GM23338 (cell line): ENCODE measurements around the gene ADORA1. TPM values are rescaled to one million over a fixed set of nuclear protein-coding genes. Genes with fewer than 3 reads are reported as not detected.

ENCODE experiments used
- ATAC-seq: fragments of 200-7000 bp; cut with Tn5 transposase; 3 replicates; pipeline ENCODE4 v1.9.1; 2020
- DNase-seq: peaks from one replicate; pipeline ENCODE4 v3.0.0-alpha.2; 2015; ENCODE audit warnings: low spot score
- H2AFZ ChIP-seq: fragments of 200-600 bp; sonication (generic); 2 replicates; pipeline ENCODE4 v1.8.0; 2016; ENCODE audit warnings: antibody characterized with exemption, mild to moderate bottlenecking, moderate library complexity
- H3F3A ChIP-seq: fragments of 200-600 bp; sonication (generic); replicated peaks from 2 replicates; pipeline ENCODE4 v1.8.0; 2017; ENCODE audit warnings: antibody characterized with exemption, mixed run types, low read depth
- H3K27ac ChIP-seq: fragments of 200-600 bp; sonication (generic); 2 replicates; pipeline ENCODE4 v1.6.1; 2016; ENCODE audit warnings: low read depth
- H3K27me3 ChIP-seq: fragments of 200-600 bp; sonication (generic); 2 replicates; pipeline ENCODE4 v1.8.0; 2016; ENCODE audit warnings: mild to moderate bottlenecking, mixed run types, moderate library complexity; ENCODE audit not compliant: insufficient read depth
- H3K36me3 ChIP-seq: fragments of 200-600 bp; sonication (generic); 2 replicates; pipeline ENCODE4 v1.8.0; 2016; ENCODE audit warnings: mild to moderate bottlenecking; ENCODE audit not compliant: insufficient read depth
- H3K4me1 ChIP-seq: fragments of 200-600 bp; sonication (generic); 2 replicates; pipeline ENCODE4 v1.8.0; 2016; ENCODE audit warnings: mild to moderate bottlenecking, moderate library complexity; ENCODE audit not compliant: insufficient read depth
- H3K4me2 ChIP-seq: fragments of 200-600 bp; sonication (generic); 2 replicates; pipeline ENCODE4 v1.7.1; 2017; ENCODE audit warnings: mixed run types
- H3K4me3 ChIP-seq: fragments of 200-600 bp; sonication (generic); 2 replicates; pipeline ENCODE4 v1.6.1; 2016; ENCODE audit warnings: mixed run types
- H3K79me2 ChIP-seq: fragments of 200-600 bp; sonication (generic); replicated peaks from 2 replicates; pipeline ENCODE4 v1.8.0; 2017; ENCODE audit warnings: mild to moderate bottlenecking; ENCODE audit not compliant: insufficient read depth
- H3K9me2 ChIP-seq: fragments of 200-600 bp; sonication (generic); 2 replicates; pipeline ENCODE4 v1.8.0; 2017; ENCODE audit not compliant: insufficient read depth
- H4K20me1 ChIP-seq: fragments of 200-600 bp; sonication (generic); replicated peaks from 2 replicates; pipeline ENCODE4 v1.8.0; 2017; ENCODE audit warnings: mild to moderate bottlenecking; ENCODE audit not compliant: insufficient read depth
- H3K27ac Mint-ChIP-seq: 2 replicates; pipeline ENCODE4 v1.8.0; 2020; ENCODE audit warnings: inconsistent platforms, mild to moderate bottlenecking, moderate library complexity, mixed read lengths
- H3K27me3 Mint-ChIP-seq: 3 replicates; pipeline ENCODE4 v1.8.0; 2022; ENCODE audit warnings: low read depth, mild to moderate bottlenecking, moderate library complexity, mixed read lengths, inconsistent platforms; ENCODE audit not compliant: insufficient read depth, poor library complexity
- H3K36me3 Mint-ChIP-seq: 3 replicates; pipeline ENCODE4 v1.8.0; 2021; ENCODE audit warnings: low read depth, mild to moderate bottlenecking, inconsistent platforms, moderate library complexity, mixed read lengths
- H3K4me1 Mint-ChIP-seq: 3 replicates; pipeline ENCODE4 v1.8.0; 2020; ENCODE audit warnings: mild to moderate bottlenecking, inconsistent platforms, mixed read lengths
- H3K4me3 Mint-ChIP-seq: 3 replicates; pipeline ENCODE4 v1.8.0; 2021; ENCODE audit warnings: moderate library complexity, mild to moderate bottlenecking, inconsistent platforms, mixed read lengths
- H3K9me3 Mint-ChIP-seq: 3 replicates; pipeline ENCODE4 v1.8.0; 2020; ENCODE audit warnings: moderate library complexity, mild to moderate bottlenecking, inconsistent platforms, mixed read lengths
- CTCF ChIP-seq, 2 experiments: fragments of 200-600 bp in 1 of 2; sonication (generic) in 1 of 2; conservative IDR thresholded peaks; 2 replicates each; pipeline versions ENCODE4 v1.5.1 to v1.6.1; 2016 to 2017; ENCODE audit warnings: antibody characterized with exemption in 2 of 2, low read depth in 2 of 2, mild to moderate bottlenecking in 2 of 2, moderate library complexity in 1 of 2
- EZH2phosphoT487 ChIP-seq: fragments of 200-600 bp; sonication (generic); IDR thresholded peaks from one replicate; pipeline ENCODE4 v1.8.1; 2018; ENCODE audit warnings: antibody characterized with exemption; ENCODE audit not compliant: unreplicated experiment
- JUNB ChIP-seq: IDR thresholded peaks from one replicate; pipeline ENCODE4 v1.6.1; 2016; ENCODE audit warnings: antibody characterized with exemption; ENCODE audit not compliant: unreplicated experiment
- NANOG ChIP-seq: IDR thresholded peaks from 2 replicates; pipeline ENCODE4 v1.6.1; 2016; ENCODE audit warnings: antibody characterized with exemption, borderline replicate concordance
- POLR2AphosphoS5 ChIP-seq: IDR thresholded peaks from 2 replicates; pipeline ENCODE4 v1.6.1; 2016; ENCODE audit warnings: antibody characterized with exemption, low read depth
- ZNF331 ChIP-seq: fragments of 250-450 bp; sonication (Bioruptor Pico); IDR thresholded peaks from 2 replicates; pipeline ENCODE4 v1.5.0; 2020; ENCODE audit warnings: low read depth, mild to moderate bottlenecking, moderate library complexity
- ZNF462 ChIP-seq: fragments of 250-450 bp; sonication (Bioruptor Pico); IDR thresholded peaks from 2 replicates; pipeline ENCODE4 v1.5.0; 2020; ENCODE audit warnings: mild to moderate bottlenecking, moderate library complexity
- polyA plus RNA-seq: library from polyadenylated mRNA; unstranded; fragments of >200 nt; fragmentation: Nextera tagmentation; extraction: Ambion mirVana; gene quantifications from 2 replicates; pipeline ENCODE4 v1.2.1, GENCODE V29; 2016
- total RNA-seq: library from RNA; depleted of rRNA; stranded (reverse); fragments of >200 nt; shearing (Covaris generic); gene quantifications from 2 replicates; pipeline ENCODE4 v1.2.3, GENCODE V29; 2014

Gene ADORA1
- total and polyA plus RNA-seq, 2 experiments from 2014 or later: 0.63 to 1.8 TPM

DNA sequence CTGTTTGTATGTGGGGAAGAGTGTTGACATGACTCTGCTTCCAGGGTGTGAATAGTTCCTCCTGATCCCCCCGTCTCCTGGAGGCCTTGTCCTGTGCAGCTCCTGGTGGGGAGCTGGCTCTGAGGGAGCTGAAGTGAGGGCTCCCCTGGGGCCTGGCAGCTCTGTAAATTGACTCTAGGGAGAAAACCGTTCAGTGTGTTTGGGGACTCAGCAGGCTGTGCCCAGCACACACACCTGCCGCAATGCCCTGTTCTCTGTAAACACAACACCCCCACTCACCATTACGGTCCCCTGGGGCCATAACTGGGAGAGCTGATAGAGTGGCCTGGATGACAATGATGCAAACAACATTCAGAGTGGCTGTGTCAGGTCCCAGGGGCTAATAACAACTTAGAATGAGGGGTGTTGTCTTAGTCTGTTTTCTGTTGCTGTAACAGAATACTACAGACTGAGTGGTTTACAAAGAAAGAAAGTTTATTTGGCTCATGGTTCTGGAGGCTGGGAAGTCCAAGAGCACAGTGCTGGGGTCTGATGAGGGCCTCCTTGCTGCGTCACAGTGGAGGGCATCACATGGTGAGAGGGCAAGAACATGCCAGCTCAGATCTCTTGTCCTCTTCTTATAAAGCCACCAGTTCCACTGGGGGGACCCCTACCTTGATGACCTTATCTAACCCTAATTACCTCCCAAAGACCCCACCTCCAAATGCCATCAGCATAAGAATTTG is 15.3 kb downstream of the ADORA1 start (continued):
- TF ChIP-seq ZNF462 (CRISPR knock-in tag) (no peak), CTCF (conservative IDR thresholded peaks at IDR 0.05; ENCODE audit: low read depth in 2 of 2) (no peak), POLR2AphosphoS5 (no peak), EZH2phosphoT487 (no peak), ZNF331 (CRISPR knock-in tag) (no peak)

DNA sequence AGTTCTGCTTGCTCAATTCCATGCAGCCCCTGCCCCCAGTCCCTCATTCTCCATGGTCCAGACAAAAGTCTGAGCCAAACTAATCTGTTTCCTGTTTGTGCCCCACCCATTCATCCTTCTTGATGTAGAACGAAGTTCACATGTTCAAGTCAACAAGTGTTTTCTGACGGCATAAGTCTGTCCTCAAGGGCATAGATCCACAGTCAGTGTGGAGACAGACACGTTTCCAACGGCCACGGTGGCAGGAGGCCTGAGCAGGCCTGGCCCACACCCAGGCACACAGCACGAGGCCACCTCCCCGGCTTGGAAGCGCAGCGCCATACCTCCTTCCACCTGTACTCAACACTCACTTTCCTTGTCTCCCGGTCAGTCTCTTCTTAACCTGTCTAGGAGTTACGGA is 16.1 kb downstream of the ADORA1 start:
- Mint-ChIP-seq H3K4me3 (no peak overlapping the region), H3K27me3 (peaks cover 14% of the 10 kb centered on the region), H3K9me3 (peaks cover 2% of the 10 kb centered on the region; the same call in 1 of the 3 replicates), H3K4me1 (peaks cover 39% of the 10 kb centered on the region), H3K36me3 (no peaks in the 10 kb centered on the region), H3K27ac (no peak overlapping the region)
- Histone ChIP-seq H4K20me1 (no peaks in the 10 kb centered on the region), H3K9me2 (no peaks in the 10 kb centered on the region), H3K36me3 (no peaks in the 10 kb centered on the region), H3K4me1 (peaks cover 23% of the 10 kb centered on the region), H2AFZ (no peak overlapping the region), H3K79me2 (no peaks in the 10 kb centered on the region), H3F3A (no peaks in the 10 kb centered on the region), H3K27me3 (no peaks in the 10 kb centered on the region), H3K4me2 (no peak overlapping the region), H3K4me3 (no peak overlapping the region), H3K27ac (no peak overlapping the region)
- ATAC-seq: no peak
- no peak for DNase-seq
- TF ChIP-seq NANOG (no peak), EZH2phosphoT487 (no peak), JUNB (no peak), ZNF462 (CRISPR knock-in tag) (no peak)
